Loucy (cell line): ENCODE data around the gene PLCD3.
A peak's percentile ranks its signal among the peaks of the same experiment; 100 is the strongest.

Experiments
- H2AFZ ChIP-seq: fragments of 200-600 bp; sonication (generic); 2 replicates; pipeline ENCODE4 v1.6.0; 2016; ENCODE audit warnings: antibody characterized with exemption, mild to moderate bottlenecking, low read length, moderate library complexity
- H3F3A ChIP-seq: fragments of 200-600 bp; 2 replicates; pipeline ENCODE4 v1.6.0; 2016; ENCODE audit warnings: antibody characterized with exemption, low read depth, mild to moderate bottlenecking
- H3K27me3 ChIP-seq: fragments of 200-600 bp; sonication (generic); 2 replicates; pipeline ENCODE4 v1.6.1; 2014; ENCODE audit warnings: low read length, mild to moderate bottlenecking; ENCODE audit not compliant: insufficient read depth, poor library complexity, severe bottlenecking
- H3K36me3 ChIP-seq: fragments of 200-600 bp; sonication (generic); 2 replicates; pipeline ENCODE4 v1.6.1; 2016; ENCODE audit warnings: low read length; ENCODE audit not compliant: insufficient read depth
- H3K4me1 ChIP-seq: fragments of 200-600 bp; sonication (generic); 2 replicates; pipeline ENCODE4 v1.5.1; 2014; ENCODE audit warnings: low read length, mild to moderate bottlenecking; ENCODE audit not compliant: insufficient read depth, poor library complexity, severe bottlenecking
- H3K4me2 ChIP-seq: fragments of 200-600 bp; sonication (generic); 2 replicates; pipeline ENCODE4 v1.6.0; 2014; ENCODE audit warnings: antibody characterized with exemption, low read length, low read depth, mild to moderate bottlenecking; ENCODE audit not compliant: poor library complexity, severe bottlenecking
- H3K4me3 ChIP-seq: fragments of 200-600 bp; sonication (generic); 2 replicates; pipeline ENCODE4 v1.5.1; 2014; ENCODE audit warnings: low read length, mild to moderate bottlenecking, mixed read lengths; ENCODE audit not compliant: poor library complexity, severe bottlenecking
- H3K79me2 ChIP-seq: fragments of 200-600 bp; sonication (generic); 2 replicates; pipeline ENCODE4 v1.6.1; 2014; ENCODE audit warnings: low read length; ENCODE audit not compliant: insufficient read depth
- H3K9ac ChIP-seq: fragments of 200-600 bp; sonication (generic); 2 replicates; pipeline ENCODE4 v1.6.0; 2014; ENCODE audit warnings: mild to moderate bottlenecking, low read depth, low read length, moderate library complexity; ENCODE audit not compliant: poor library complexity, severe bottlenecking
- H3K9me2 ChIP-seq: fragments of 200-600 bp; sonication (generic); replicated peaks from 2 replicates; pipeline ENCODE4 v1.6.1; 2016; ENCODE audit warnings: low read depth, low read length, mixed read lengths
- H3K9me3 ChIP-seq: fragments of 200-600 bp; sonication (generic); 2 replicates; pipeline ENCODE4 v1.6.1; 2014; ENCODE audit warnings: mild to moderate bottlenecking, antibody characterized with exemption, low read length, low read depth; ENCODE audit not compliant: insufficient read depth
- H4K20me1 ChIP-seq: fragments of 200-600 bp; sonication (generic); 2 replicates; pipeline ENCODE4 v1.6.0; 2014; ENCODE audit warnings: antibody characterized with exemption, low read length, mild to moderate bottlenecking; ENCODE audit not compliant: insufficient read depth, poor library complexity, severe bottlenecking
- CTCF ChIP-seq: fragments of 200-600 bp; sonication (generic); conservative IDR thresholded peaks from 2 replicates; pipeline ENCODE4 v1.5.1; 2014; ENCODE audit warnings: mild to moderate bottlenecking, antibody characterized with exemption, low read length
- EZH2phosphoT487 ChIP-seq: fragments of 200-600 bp; IDR thresholded peaks from 2 replicates; pipeline ENCODE4 v1.6.1; 2018; ENCODE audit warnings: antibody characterized with exemption, mild to moderate bottlenecking, moderate library complexity, borderline replicate concordance

The PLCD3 gene

DNA sequence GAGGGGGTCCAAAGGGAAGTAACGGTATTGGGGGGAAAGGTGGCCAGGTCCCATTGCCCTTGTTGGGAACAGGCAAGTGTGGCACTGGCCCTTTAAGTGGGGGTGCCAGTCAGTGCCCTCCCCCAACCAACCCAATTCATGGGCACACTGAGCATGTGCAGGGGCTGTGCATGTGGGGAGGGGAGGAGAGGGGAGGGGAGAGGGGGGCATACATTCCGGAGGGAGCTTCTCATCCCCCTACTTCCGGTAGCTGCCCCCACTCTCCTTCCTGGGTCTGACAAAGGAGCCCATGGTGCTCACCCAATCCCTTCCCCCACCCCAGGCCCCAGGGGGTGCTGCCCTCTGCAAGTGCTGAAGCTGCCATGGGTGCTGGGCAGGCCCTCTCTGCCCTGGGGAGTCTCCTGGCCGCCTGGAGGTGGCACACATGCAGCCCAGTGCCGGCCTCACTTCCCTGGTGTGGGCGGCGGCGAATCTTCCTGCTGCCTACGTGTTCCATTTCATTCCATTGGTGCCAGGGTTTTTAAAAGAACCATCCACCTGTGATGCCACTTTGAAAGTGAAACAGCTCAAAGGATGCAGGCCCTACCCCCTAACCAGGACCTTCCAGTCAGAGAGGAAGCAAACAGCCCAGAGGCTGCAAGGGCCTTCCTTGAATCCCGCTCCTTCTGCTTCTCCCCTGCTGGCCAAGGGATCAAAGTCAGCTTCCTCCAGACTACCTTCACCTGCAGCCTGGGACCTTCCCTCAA, 40.4 kb upstream of the PLCD3 start:
- no peaks in the 10 kb centered on the region for H3K9me3 ChIP-seq
- no peaks in the 10 kb centered on the region for H4K20me1 ChIP-seq
- TF ChIP-seq EZH2phosphoT487, result no peak
- peak; percentile 16; the same call in 1 of the 2 replicates for TF ChIP-seq CTCF
- peak overlapping the region; percentile 85 for H3K9ac ChIP-seq
- no peaks in the 10 kb centered on the region for H3K9me2 ChIP-seq
- H3K79me2 ChIP-seq, result no peaks in the 10 kb centered on the region
- H3K4me3 ChIP-seq, result peak overlapping the region; percentile 78
- peaks cover 35% of the 10 kb centered on the region for H3K4me1 ChIP-seq
- no peaks in the 10 kb centered on the region for H3K36me3 ChIP-seq
- peak overlapping the region; percentile 82 for H3K4me2 ChIP-seq
- peak overlapping the region; percentile 54; the same call in 1 of the 2 replicates for H2AFZ ChIP-seq
- H3K27me3 ChIP-seq, result no peaks in the 10 kb centered on the region
- H3F3A ChIP-seq, result no peaks in the 10 kb centered on the region

DNA sequence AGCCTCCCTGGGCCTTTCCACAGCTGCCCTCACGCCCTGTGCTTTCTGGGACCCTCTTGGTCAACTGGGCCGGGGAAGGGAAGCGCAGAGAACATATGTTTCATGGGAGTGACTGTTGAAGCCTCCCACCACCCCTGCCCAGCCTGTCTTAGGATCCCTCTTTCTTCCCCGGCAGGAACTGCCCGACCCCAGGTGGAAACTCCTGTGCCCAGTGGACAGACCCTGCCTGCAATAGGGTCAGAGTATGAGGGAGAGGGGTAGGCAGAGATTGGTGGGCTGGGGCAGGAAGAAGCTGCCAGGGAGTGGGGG, 39.9 kb upstream of the PLCD3 start:
- peaks cover 35% of the 10 kb centered on the region for H3K4me1 ChIP-seq
- no peaks in the 10 kb centered on the region for H3K9me3 ChIP-seq
- peak overlapping the region; percentile 85 for H3K9ac ChIP-seq
- peak overlapping the region; percentile 78 for H3K4me3 ChIP-seq
- peak overlapping the region; percentile 82 for H3K4me2 ChIP-seq
- H3K27me3 ChIP-seq, result no peaks in the 10 kb centered on the region
- no peaks in the 10 kb centered on the region for H4K20me1 ChIP-seq
- H3K36me3 ChIP-seq, result no peaks in the 10 kb centered on the region
- peak overlapping the region; percentile 54; the same call in 1 of the 2 replicates for H2AFZ ChIP-seq
- no peaks in the 10 kb centered on the region for H3F3A ChIP-seq
- TF ChIP-seq CTCF (no peak), EZH2phosphoT487 (no peak)
- H3K79me2 ChIP-seq, result no peaks in the 10 kb centered on the region
- H3K9me2 ChIP-seq, result no peaks in the 10 kb centered on the region

- TF ChIP-seq EZH2phosphoT487 (no peak), CTCF (no peak)
- Histone ChIP-seq H3K9ac (peak overlapping the region; percentile 85), H3K27me3 (no peaks in the 10 kb centered on the region), H3K36me3 (no peaks in the 10 kb centered on the region), H3F3A (no peaks in the 10 kb centered on the region), H3K4me2 (peak overlapping the region; percentile 82), H3K4me3 (peak overlapping the region; percentile 78), H2AFZ (peak overlapping the region; percentile 54; the same call in 1 of the 2 replicates), H3K79me2 (no peaks in the 10 kb centered on the region), H3K9me2 (no peaks in the 10 kb centered on the region), H4K20me1 (no peaks in the 10 kb centered on the region), H3K9me3 (no peaks in the 10 kb centered on the region), H3K4me1 (peaks cover 35% of the 10 kb centered on the region)
These were observed 39.3 kb upstream of the PLCD3 start for GRCh38 chr17:45171338-45172231.
